IMR-90 (cell line): ENCODE results near the gene AHCYL1.

Source experiments
- CEBPB ChIP-seq: IDR thresholded peaks from 2 replicates; pipeline ENCODE4 v1.6.1; 2012; ENCODE audit warnings: low read depth, low read length, improper control_type of control experiment
- CHD1 ChIP-seq: IDR thresholded peaks from 2 replicates; pipeline ENCODE4 v1.6.1; 2012; ENCODE audit warnings: low read depth, low read length, improper control_type of control experiment
- CTCF ChIP-seq: conservative IDR thresholded peaks from 2 replicates; pipeline ENCODE4 v1.5.1; 2012; ENCODE audit warnings: mild to moderate bottlenecking, low read depth, low read length, improper control_type of control experiment
- MAFK ChIP-seq: IDR thresholded peaks from 2 replicates; pipeline ENCODE4 v1.6.1; 2012; ENCODE audit warnings: low read depth, low read length, improper control_type of control experiment
- MAZ ChIP-seq: IDR thresholded peaks from 2 replicates; pipeline ENCODE4 v1.6.1; 2012; ENCODE audit warnings: low read depth, mild to moderate bottlenecking, low read length, improper control_type of control experiment, moderate library complexity, borderline replicate concordance
- MXI1 ChIP-seq: IDR thresholded peaks from 2 replicates; pipeline ENCODE4 v1.6.1; 2012; ENCODE audit warnings: low read depth, mild to moderate bottlenecking, low read length, moderate library complexity, borderline replicate concordance
- POLR2A ChIP-seq: IDR thresholded peaks from 2 replicates; pipeline ENCODE4 v1.6.1; 2012; ENCODE audit warnings: mild to moderate bottlenecking, low read depth, low read length
- RAD21 ChIP-seq: IDR thresholded peaks from 2 replicates; pipeline ENCODE4 v1.6.1; 2012; ENCODE audit warnings: low read length, improper control_type of control experiment
- RCOR1 ChIP-seq: IDR thresholded peaks from 2 replicates; pipeline ENCODE4 v1.6.1; 2012; ENCODE audit warnings: mild to moderate bottlenecking, low read length, improper control_type of control experiment; ENCODE audit not compliant: insufficient replicate concordance
- RFX5 ChIP-seq: IDR thresholded peaks from 2 replicates; pipeline ENCODE4 v1.8.0; 2012; ENCODE audit warnings: low read depth, mild to moderate bottlenecking, low read length, moderate library complexity
- SMC3 ChIP-seq: fragments of 150-350 bp; IDR thresholded peaks from 2 replicates; pipeline ENCODE4 v1.6.1; 2016; ENCODE audit warnings: low read depth, mild to moderate bottlenecking, antibody characterized with exemption, low read length, moderate library complexity
- USF2 ChIP-seq: fragments of 150-350 bp; IDR thresholded peaks from 2 replicates; pipeline ENCODE4 v1.6.1; 2017; ENCODE audit warnings: mild to moderate bottlenecking, antibody characterized with exemption, low read length, low read depth

GRCh38 chr1:110005971-110006370 lies 21.4 kb downstream of the AHCYL1 start:
- TF ChIP-seq USF2 (no peak), POLR2A (peak; percentile 37; the same call in 1 of the 2 replicates), CEBPB (no peak), RFX5 (no peak), CTCF (no peak), RAD21 (no peak), MAZ (no peak), MAFK (no peak), SMC3 (no peak), RCOR1 (no peak), MXI1 (no peak), CHD1 (no peak)
